ENCODE measurements around the gene SLIT3.

Gene SLIT3

GRCh38 chr5:169006842-169007790, 293.8 kb downstream of the SLIT3 start:
- no peaks in the 10 kb centered on the region for H3K27me3 ChIP-seq (ENCODE audit: control insufficient read depth, insufficient read depth, low read length)
- no peak overlapping the region for H3K27ac ChIP-seq
- no peak overlapping the region for H3K4me3 ChIP-seq (ENCODE audit: low read depth, low read length)
- no peak overlapping the region for H3K4me2 ChIP-seq (ENCODE audit: low read length)
- peaks cover 22% of the 10 kb centered on the region for H3K4me1 ChIP-seq
- H3K79me2 ChIP-seq: peaks cover 14% of the 10 kb centered on the region
- no peak overlapping the region for H3K9ac ChIP-seq
- no peaks in the 10 kb centered on the region for H3K9me3 ChIP-seq (ENCODE audit: control insufficient read depth, low read length)
- no peaks in the 10 kb centered on the region for H3K36me3 ChIP-seq (ENCODE audit: control insufficient read depth, insufficient read depth, low read length)
- no peak overlapping the region for H2AFZ ChIP-seq
- TF ChIP-seq, protein P1, sequence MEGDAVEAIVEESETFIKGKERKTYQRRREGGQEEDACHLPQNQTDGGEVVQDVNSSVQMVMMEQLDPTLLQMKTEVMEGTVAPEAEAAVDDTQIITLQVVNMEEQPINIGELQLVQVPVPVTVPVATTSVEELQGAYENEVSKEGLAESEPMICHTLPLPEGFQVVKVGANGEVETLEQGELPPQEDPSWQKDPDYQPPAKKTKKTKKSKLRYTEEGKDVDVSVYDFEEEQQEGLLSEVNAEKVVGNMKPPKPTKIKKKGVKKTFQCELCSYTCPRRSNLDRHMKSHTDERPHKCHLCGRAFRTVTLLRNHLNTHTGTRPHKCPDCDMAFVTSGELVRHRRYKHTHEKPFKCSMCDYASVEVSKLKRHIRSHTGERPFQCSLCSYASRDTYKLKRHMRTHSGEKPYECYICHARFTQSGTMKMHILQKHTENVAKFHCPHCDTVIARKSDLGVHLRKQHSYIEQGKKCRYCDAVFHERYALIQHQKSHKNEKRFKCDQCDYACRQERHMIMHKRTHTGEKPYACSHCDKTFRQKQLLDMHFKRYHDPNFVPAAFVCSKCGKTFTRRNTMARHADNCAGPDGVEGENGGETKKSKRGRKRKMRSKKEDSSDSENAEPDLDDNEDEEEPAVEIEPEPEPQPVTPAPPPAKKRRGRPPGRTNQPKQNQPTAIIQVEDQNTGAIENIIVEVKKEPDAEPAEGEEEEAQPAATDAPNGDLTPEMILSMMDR (IDR thresholded peaks at IDR 0.05): no peak

DNA sequence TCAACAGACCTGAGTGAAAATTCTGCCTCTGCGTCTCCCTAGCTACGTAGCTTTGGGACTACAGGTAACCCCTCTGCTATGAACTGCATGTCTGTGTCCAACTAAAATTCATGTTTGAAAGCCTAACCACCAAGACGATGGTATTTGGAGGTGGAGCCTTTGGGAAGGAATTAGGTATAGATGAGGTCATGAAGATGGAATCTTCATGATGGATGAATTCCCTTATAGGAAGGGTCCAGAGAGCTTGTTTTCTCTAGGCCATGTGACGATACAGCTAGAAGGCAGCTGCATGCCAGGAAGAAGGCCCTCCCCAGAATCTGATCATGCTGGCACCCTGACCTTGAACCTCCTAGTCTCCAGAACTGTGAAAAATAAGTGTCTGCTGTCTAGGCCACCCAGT, 296.4 kb downstream of the SLIT3 start:
- no peak overlapping the region for H3K4me3 ChIP-seq (ENCODE audit: low read depth, low read length)
- H3K36me3 ChIP-seq (ENCODE audit: control insufficient read depth, insufficient read depth, low read length): no peaks in the 10 kb centered on the region
- peaks cover 17% of the 10 kb centered on the region for H3K79me2 ChIP-seq
- H3K9ac ChIP-seq: no peak overlapping the region
- TF ChIP-seq, protein P1 (IDR thresholded peaks at IDR 0.05): no peak
- H3K4me1 ChIP-seq: peaks cover 21% of the 10 kb centered on the region
- no peak overlapping the region for H2AFZ ChIP-seq
- H3K27ac ChIP-seq: peak overlapping the region; percentile 70
- no peak overlapping the region for H3K4me2 ChIP-seq (ENCODE audit: low read length)
- no peaks in the 10 kb centered on the region for H3K9me3 ChIP-seq (ENCODE audit: control insufficient read depth, low read length)
- no peaks in the 10 kb centered on the region for H3K27me3 ChIP-seq (ENCODE audit: control insufficient read depth, insufficient read depth, low read length)

GRCh38 chr5:169003721-169004541, 297.0 kb downstream of the SLIT3 start:
- Histone ChIP-seq H3K36me3 (ENCODE audit: control insufficient read depth, insufficient read depth, low read length) (no peaks in the 10 kb centered on the region), H3K9ac (no peak overlapping the region), H3K4me1 (peaks cover 16% of the 10 kb centered on the region), H3K27ac (peak overlapping the region; percentile 70), H2AFZ (no peak overlapping the region), H3K27me3 (ENCODE audit: control insufficient read depth, insufficient read depth, low read length) (no peaks in the 10 kb centered on the region), H3K79me2 (peaks cover 22% of the 10 kb centered on the region), H3K4me2 (ENCODE audit: low read length) (no peak overlapping the region), H3K9me3 (ENCODE audit: control insufficient read depth, low read length) (no peaks in the 10 kb centered on the region), H3K4me3 (ENCODE audit: low read depth, low read length) (no peak overlapping the region)
- TF ChIP-seq, protein P1 (IDR thresholded peaks at IDR 0.05): peak; percentile 71

DNA sequence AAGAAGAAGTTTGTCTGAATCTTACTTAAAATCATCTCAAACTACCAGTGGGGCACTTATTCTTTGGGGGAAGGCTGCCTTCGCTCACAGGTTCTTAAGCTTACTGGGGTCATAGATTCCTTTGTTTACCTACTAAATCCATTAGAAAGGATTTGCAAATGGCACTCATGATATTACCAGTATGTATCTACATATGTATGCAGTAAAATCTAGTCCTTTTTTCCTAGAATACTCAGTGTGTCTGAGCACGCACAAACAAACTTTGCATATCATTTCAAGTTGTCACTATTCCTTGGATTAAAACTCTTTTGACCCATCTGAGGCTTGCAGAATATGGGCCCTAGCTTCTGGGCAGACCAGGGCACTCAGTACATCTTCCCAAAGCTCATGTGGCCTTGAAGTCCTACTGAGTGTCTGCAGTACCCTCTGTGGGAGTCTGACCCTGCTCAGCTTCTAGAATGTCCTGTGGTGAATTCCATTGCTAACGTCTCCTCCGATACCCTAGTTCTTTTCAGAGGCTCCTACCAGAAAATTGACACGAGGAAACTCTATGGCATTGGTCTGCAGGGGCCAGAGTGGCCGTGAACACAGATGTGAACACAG, 297.9 kb downstream of the SLIT3 start:
- TF ChIP-seq, protein P1 (IDR thresholded peaks at IDR 0.05): no peak
- Histone ChIP-seq H3K4me2 (ENCODE audit: low read length) (no peak overlapping the region), H3K27ac (no peak overlapping the region), H3K9ac (no peak overlapping the region), H3K4me1 (peaks cover 16% of the 10 kb centered on the region), H3K27me3 (ENCODE audit: control insufficient read depth, insufficient read depth, low read length) (no peaks in the 10 kb centered on the region), H3K36me3 (ENCODE audit: control insufficient read depth, insufficient read depth, low read length) (no peaks in the 10 kb centered on the region), H3K4me3 (ENCODE audit: low read depth, low read length) (no peak overlapping the region), H3K9me3 (ENCODE audit: control insufficient read depth, low read length) (no peaks in the 10 kb centered on the region), H2AFZ (no peak overlapping the region), H3K79me2 (peaks cover 24% of the 10 kb centered on the region)
